Measurements from ENCODE around the gene SMYD3.

SMYD3 gene

GRCh38 chr1:246128494-246129069 lies 378.5 kb downstream of the SMYD3 start:
- no peaks in the 10 kb centered on the region for H3K36me3 ChIP-seq (ENCODE audit: low read length)
- H3K4me2 ChIP-seq (ENCODE audit: low read depth, low read length, poor library complexity, severe bottlenecking), result no peak overlapping the region
- no peak overlapping the region for H3K4me3 ChIP-seq (ENCODE audit: insufficient read depth, low read length, poor library complexity, severe bottlenecking)
- H3K9me2 ChIP-seq (replicated peaks; ENCODE audit: insufficient read depth, low read length), result no peaks in the 10 kb centered on the region
- H4K20me1 ChIP-seq (ENCODE audit: low read depth, low read length), result no peaks in the 10 kb centered on the region
- no peaks in the 10 kb centered on the region for H3K79me2 ChIP-seq (ENCODE audit: insufficient read depth, low read length)
- H3K9me3 ChIP-seq (ENCODE audit: insufficient read depth, low read length), result no peaks in the 10 kb centered on the region
- no peaks in the 10 kb centered on the region for H3K27me3 ChIP-seq (ENCODE audit: low read length)
- H3K9ac ChIP-seq (ENCODE audit: low read length), result no peak overlapping the region
- no peak overlapping the region for H3K27ac ChIP-seq (ENCODE audit: low read depth, low read length)
- H3F3A ChIP-seq (ENCODE audit: insufficient read depth), result no peaks in the 10 kb centered on the region
- no peak for TF ChIP-seq EZH2phosphoT487 (conservative IDR thresholded peaks at IDR 0.05; ENCODE audit: low read length)
- TF ChIP-seq CTCF (IDR thresholded peaks at IDR 0.05; ENCODE audit: insufficient read depth, low read length, poor library complexity, severe bottlenecking), result no peak
- H2AFZ ChIP-seq (ENCODE audit: low read depth, low read length, severe bottlenecking), result no peak overlapping the region

- Histone ChIP-seq H3K27me3 (ENCODE audit: low read length) (no peaks in the 10 kb centered on the region), H3K79me2 (ENCODE audit: insufficient read depth, low read length) (no peaks in the 10 kb centered on the region), H2AFZ (ENCODE audit: low read depth, low read length, severe bottlenecking) (no peak overlapping the region), H4K20me1 (ENCODE audit: low read depth, low read length) (no peaks in the 10 kb centered on the region), H3K9me2 (replicated peaks; ENCODE audit: insufficient read depth, low read length) (no peaks in the 10 kb centered on the region), H3K27ac (ENCODE audit: low read depth, low read length) (no peak overlapping the region), H3K9ac (ENCODE audit: low read length) (no peak overlapping the region), H3K36me3 (ENCODE audit: low read length) (no peaks in the 10 kb centered on the region), H3F3A (ENCODE audit: insufficient read depth) (no peaks in the 10 kb centered on the region), H3K9me3 (ENCODE audit: insufficient read depth, low read length) (no peaks in the 10 kb centered on the region), H3K4me3 (ENCODE audit: insufficient read depth, low read length, poor library complexity, severe bottlenecking) (no peak overlapping the region), H3K4me2 (ENCODE audit: low read depth, low read length, poor library complexity, severe bottlenecking) (no peak overlapping the region)
- TF ChIP-seq CTCF (IDR thresholded peaks at IDR 0.05; ENCODE audit: insufficient read depth, low read length, poor library complexity, severe bottlenecking), result no peak
- no peak for TF ChIP-seq EZH2phosphoT487 (conservative IDR thresholded peaks at IDR 0.05; ENCODE audit: low read length)
Measured at GRCh38 chr1:246126580-246126979, 380.5 kb downstream of the SMYD3 start.

GRCh38 chr1:246122071-246122470 lies 385.0 kb downstream of the SMYD3 start:
- Histone ChIP-seq H3K27ac (ENCODE audit: low read depth, low read length) (no peak overlapping the region), H3K9ac (ENCODE audit: low read length) (no peak overlapping the region), H3K4me2 (ENCODE audit: low read depth, low read length, poor library complexity, severe bottlenecking) (no peak overlapping the region), H3K9me2 (replicated peaks; ENCODE audit: insufficient read depth, low read length) (no peaks in the 10 kb centered on the region), H3K27me3 (ENCODE audit: low read length) (no peaks in the 10 kb centered on the region), H3K4me3 (ENCODE audit: insufficient read depth, low read length, poor library complexity, severe bottlenecking) (no peak overlapping the region), H2AFZ (ENCODE audit: low read depth, low read length, severe bottlenecking) (no peak overlapping the region), H4K20me1 (ENCODE audit: low read depth, low read length) (no peaks in the 10 kb centered on the region), H3K9me3 (ENCODE audit: insufficient read depth, low read length) (no peaks in the 10 kb centered on the region), H3K79me2 (ENCODE audit: insufficient read depth, low read length) (no peaks in the 10 kb centered on the region), H3F3A (ENCODE audit: insufficient read depth) (no peaks in the 10 kb centered on the region), H3K36me3 (ENCODE audit: low read length) (no peaks in the 10 kb centered on the region)
- TF ChIP-seq EZH2phosphoT487 (conservative IDR thresholded peaks at IDR 0.05; ENCODE audit: low read length) (no peak), CTCF (IDR thresholded peaks at IDR 0.05; ENCODE audit: insufficient read depth, low read length, poor library complexity, severe bottlenecking) (no peak)
